Duodenal mucosa (tissue), 2 donors: ENCODE results near the gene REXO4.

Experiments used
- H3K27ac ChIP-seq: one replicate; pipeline ENCODE4 v1.7.0; 2013; ENCODE audit warnings: low read depth, low read length
- H3K27me3 ChIP-seq, 2 donors: one replicate each; pipeline ENCODE4 v1.7.0; 2013; ENCODE audit warnings: low read length in 2 of 2, control low read depth in 1 of 2; ENCODE audit not compliant: insufficient read depth in 2 of 2, control insufficient read depth in 1 of 2
- H3K36me3 ChIP-seq, 2 donors: one replicate each; pipeline ENCODE4 v1.7.0; 2013; ENCODE audit warnings: low read length in 2 of 2, control low read depth in 1 of 2; ENCODE audit not compliant: insufficient read depth in 2 of 2, control insufficient read depth in 1 of 2
- H3K4me1 ChIP-seq, 2 donors: one replicate each; pipeline ENCODE4 v1.7.0; 2013; ENCODE audit warnings: low read length in 2 of 2, control low read depth in 1 of 2; ENCODE audit not compliant: insufficient read depth in 2 of 2, control insufficient read depth in 1 of 2
- H3K4me3 ChIP-seq, 2 donors: one replicate each; pipeline ENCODE4 v1.7.0; 2013; ENCODE audit warnings: low read length in 2 of 2, low read depth in 1 of 2
- H3K9ac ChIP-seq, 2 donors: one replicate each; pipeline ENCODE4 v1.7.0; 2013; ENCODE audit warnings: low read length in 2 of 2, low read depth in 1 of 2
- H3K9me3 ChIP-seq, 2 donors: one replicate each; pipeline ENCODE4 v1.7.0; 2013; ENCODE audit warnings: low read length in 2 of 2, control low read depth in 1 of 2; ENCODE audit not compliant: control insufficient read depth in 1 of 2

Gene REXO4

DNA sequence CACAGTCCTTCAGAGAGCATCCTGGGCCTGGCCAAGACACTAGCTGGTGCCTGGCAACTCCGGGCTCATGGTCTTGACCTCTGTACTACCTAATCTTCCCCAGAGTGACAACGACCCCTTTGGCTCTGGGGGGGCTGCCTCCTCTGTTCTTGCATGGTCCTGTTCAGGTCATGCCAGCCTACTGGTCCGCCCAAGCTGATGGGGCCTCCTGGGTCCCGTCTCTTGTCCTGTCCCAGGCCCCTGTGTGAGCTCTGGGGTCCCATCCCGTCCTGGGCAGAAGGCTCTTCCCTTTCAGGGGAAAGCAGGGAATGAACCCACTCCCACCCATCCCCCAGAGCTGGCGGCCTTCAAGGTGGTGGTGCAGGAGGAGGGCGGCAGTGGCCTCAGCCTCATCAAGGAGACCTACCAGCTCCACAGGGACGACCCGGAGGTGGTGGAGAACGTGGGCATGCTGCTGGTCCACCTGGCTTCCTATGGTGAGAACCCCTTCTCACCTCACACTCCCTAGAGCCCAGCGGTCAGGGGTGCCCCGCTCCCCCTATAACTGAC, 13.3 kb downstream of the REXO4 start:
- no peaks in the 10 kb centered on the region for H3K27me3 ChIP-seq
- H3K9me3 ChIP-seq: no peaks in the 10 kb centered on the region
- H3K9ac ChIP-seq: no peak overlapping the region
- H3K4me3 ChIP-seq: no peak overlapping the region
- H3K27ac ChIP-seq: no peak overlapping the region
- H3K4me1 ChIP-seq: peaks cover 0 to 4% of the 10 kb centered on the region in 2 donors
- peaks cover 11 to 53% of the 10 kb centered on the region in 2 donors for H3K36me3 ChIP-seq

GRCh38 chr9:133403766-133404453, 13.9 kb downstream of the REXO4 start:
- H3K36me3 ChIP-seq: peaks cover 11 to 52% of the 10 kb centered on the region in 2 donors
- H3K27me3 ChIP-seq: no peaks in the 10 kb centered on the region
- no peaks in the 10 kb centered on the region for H3K9me3 ChIP-seq
- H3K4me1 ChIP-seq: peaks cover 0 to 4% of the 10 kb centered on the region in 2 donors
- no peak overlapping the region for H3K4me3 ChIP-seq
- no peak overlapping the region for H3K27ac ChIP-seq
- no peak overlapping the region for H3K9ac ChIP-seq

DNA sequence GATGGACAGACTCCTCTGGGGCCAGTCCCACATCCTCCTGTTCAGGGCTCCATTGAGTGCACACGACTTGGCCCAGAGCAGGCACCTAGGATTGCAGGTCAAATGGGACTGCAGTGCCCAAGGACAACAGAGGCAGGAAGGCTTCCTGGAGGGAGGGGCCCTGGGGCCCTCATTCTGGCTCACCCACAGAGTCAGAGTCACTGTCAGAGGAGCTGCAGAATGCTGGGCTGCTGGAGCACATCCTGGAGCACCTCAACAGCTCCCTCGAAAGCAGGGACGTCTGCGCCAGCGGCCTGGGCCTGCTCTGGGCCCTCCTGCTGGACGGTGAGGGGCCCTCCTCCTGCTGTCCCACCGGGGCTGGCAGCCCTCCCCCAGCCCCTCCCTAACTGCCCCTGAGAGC, 15.1 kb downstream of the REXO4 start:
- peaks cover 11 to 43% of the 10 kb centered on the region in 2 donors for H3K36me3 ChIP-seq
- H3K9me3 ChIP-seq: no peaks in the 10 kb centered on the region
- H3K4me1 ChIP-seq: peaks cover 0 to 4% of the 10 kb centered on the region in 2 donors
- H3K4me3 ChIP-seq: no peak overlapping the region
- no peak overlapping the region for H3K27ac ChIP-seq
- H3K27me3 ChIP-seq: peaks cover 1 to 5% of the 10 kb centered on the region in 2 donors
- no peak overlapping the region for H3K9ac ChIP-seq

DNA sequence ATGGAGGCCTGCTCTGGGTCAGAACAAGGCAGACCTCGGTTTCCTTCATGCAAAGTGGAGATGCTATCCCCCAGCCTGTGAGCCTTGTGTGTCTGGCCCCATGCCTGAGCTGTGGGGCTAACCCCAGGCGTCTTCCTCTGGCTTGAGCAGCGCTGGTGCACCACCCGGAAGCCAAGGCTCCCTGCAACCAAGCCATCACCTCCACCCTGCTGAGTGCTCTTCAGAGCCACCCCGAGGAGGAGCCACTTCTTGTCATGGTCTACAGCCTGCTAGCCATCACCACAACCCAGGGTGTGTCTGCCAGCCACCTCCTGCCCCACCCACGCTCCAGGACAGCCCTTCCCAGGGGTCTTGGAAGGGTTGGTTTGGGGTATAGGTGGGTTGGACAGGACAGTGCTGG, 16.2 kb downstream of the REXO4 start:
- Histone ChIP-seq H3K4me1 (peaks cover 0 to 2% of the 10 kb centered on the region in 2 donors), H3K27ac (no peak overlapping the region), H3K36me3 (peaks cover 11 to 33% of the 10 kb centered on the region in 2 donors), H3K9me3 (no peaks in the 10 kb centered on the region), H3K4me3 (no peak overlapping the region), H3K27me3 (peaks cover 12 to 16% of the 10 kb centered on the region in 2 donors), H3K9ac (no peak overlapping the region)

DNA sequence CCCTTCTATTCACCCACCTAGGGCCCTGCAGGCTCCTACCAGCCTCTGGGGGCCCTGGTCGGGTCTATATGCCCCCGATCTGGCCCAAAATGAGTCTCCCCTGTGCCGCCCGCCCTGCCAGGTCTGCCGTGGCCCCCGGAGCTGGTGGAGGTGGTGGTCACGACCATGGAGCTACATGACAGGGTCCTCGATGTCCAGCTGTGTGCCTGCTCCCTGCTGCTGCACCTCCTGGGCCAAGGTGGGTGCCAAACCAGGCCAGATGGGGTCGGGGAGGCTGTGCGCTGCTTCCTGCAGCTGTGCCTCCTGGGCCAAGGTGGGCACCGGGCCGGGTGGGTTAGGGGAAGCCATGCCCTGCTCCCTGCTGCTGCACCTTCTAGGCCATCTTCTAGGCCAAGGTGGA, 17.5 kb downstream of the REXO4 start:
- Histone ChIP-seq H3K4me3 (no peak overlapping the region), H3K9ac (no peak overlapping the region), H3K36me3 (peaks cover 7 to 20% of the 10 kb centered on the region in 2 donors), H3K4me1 (no peaks in the 10 kb centered on the region), H3K9me3 (no peaks in the 10 kb centered on the region), H3K27me3 (peaks cover 12 to 17% of the 10 kb centered on the region in 2 donors), H3K27ac (no peak overlapping the region)

DNA sequence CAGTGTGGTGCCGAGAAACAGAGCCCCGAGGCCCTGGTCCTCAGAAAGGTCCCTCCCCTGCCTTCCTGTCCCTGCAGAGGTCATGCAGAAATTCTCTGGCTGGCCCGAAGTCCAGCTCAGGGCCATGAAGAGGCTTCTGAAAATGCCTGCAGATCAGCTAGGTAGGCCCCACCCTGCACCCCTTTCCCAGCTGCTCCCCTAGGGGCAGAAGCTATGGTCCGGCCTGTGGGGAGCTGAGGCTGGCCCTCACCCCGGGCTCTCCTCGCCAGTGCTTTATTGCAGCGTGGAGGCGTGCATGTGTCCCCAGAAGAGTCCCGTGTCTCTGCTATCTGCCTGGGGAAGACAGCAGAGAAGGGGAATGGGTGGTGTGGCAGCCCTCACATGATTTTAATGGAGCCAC, 19.9 kb downstream of the REXO4 start:
- Histone ChIP-seq H3K9ac (no peak overlapping the region), H3K27ac (no peak overlapping the region), H3K4me1 (no peaks in the 10 kb centered on the region), H3K27me3 (peaks cover 17 to 18% of the 10 kb centered on the region in 2 donors), H3K4me3 (no peak overlapping the region), H3K36me3 (peaks cover 0 to 10% of the 10 kb centered on the region in 2 donors), H3K9me3 (no peaks in the 10 kb centered on the region)

DNA sequence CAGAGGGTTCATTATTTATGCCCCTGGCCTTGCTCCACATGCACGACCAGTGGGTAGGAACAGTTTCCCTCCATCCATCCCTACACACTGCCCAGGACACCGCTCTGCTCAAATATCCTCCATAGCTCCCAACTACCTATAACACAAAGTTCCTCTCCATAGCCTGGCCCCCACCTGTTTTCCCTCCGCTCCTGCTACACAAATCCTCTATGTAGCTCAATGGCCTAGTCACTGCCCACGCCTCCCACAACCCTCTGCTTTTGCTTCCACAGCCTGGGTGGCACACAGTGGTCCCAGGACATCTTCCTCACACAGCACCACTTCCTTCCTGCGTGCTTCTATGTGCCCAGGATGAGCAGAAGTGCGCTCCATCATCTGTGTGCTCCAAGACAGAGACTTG, 20.4 kb downstream of the REXO4 start:
- Histone ChIP-seq H3K9ac (no peak overlapping the region), H3K9me3 (no peaks in the 10 kb centered on the region), H3K4me1 (no peaks in the 10 kb centered on the region), H3K27ac (no peak overlapping the region), H3K27me3 (peaks cover 17 to 18% of the 10 kb centered on the region in 2 donors), H3K36me3 (peaks cover 0 to 8% of the 10 kb centered on the region in 2 donors), H3K4me3 (no peak overlapping the region)

DNA sequence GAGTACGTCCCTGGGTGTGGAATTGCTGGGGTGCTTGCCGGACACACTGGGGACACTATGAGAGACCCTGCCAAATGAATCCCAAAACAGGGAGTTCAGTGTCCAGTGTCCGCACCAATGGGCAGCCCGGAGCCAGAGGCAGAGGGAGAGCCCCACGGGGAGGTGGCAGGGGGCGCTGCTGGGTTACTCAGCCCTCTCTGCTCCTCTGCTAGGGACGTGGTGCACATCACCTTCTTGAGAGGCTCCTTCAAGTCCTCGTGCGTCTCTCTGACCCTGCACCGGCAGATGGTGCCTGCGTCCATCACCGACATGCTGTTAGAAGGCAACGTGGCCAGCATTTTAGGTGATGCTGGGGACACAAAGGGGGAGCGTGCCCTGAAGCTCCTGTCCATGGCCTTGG, 20.9 kb downstream of the REXO4 start:
- no peak overlapping the region for H3K9ac ChIP-seq
- no peak overlapping the region for H3K27ac ChIP-seq

GRCh38 chr9:133394687-133395271, 23.0 kb downstream of the REXO4 start:
- Histone ChIP-seq H3K9me3 (no peaks in the 10 kb centered on the region), H3K4me3 (no peak overlapping the region), H3K27me3 (peaks cover 17 to 18% of the 10 kb centered on the region in 2 donors), H3K4me1 (no peaks in the 10 kb centered on the region), H3K9ac (no peak overlapping the region), H3K36me3 (no peaks in the 10 kb centered on the region), H3K27ac (no peak overlapping the region)

More for the DNA sequence above, 20.9 kb downstream of the REXO4 start:
- Histone ChIP-seq H3K27me3 (peaks cover 17 to 18% of the 10 kb centered on the region in 2 donors), H3K9me3 (no peaks in the 10 kb centered on the region), H3K4me3 (no peak overlapping the region), H3K4me1 (no peaks in the 10 kb centered on the region), H3K36me3 (peaks cover 0 to 5% of the 10 kb centered on the region in 2 donors)

DNA sequence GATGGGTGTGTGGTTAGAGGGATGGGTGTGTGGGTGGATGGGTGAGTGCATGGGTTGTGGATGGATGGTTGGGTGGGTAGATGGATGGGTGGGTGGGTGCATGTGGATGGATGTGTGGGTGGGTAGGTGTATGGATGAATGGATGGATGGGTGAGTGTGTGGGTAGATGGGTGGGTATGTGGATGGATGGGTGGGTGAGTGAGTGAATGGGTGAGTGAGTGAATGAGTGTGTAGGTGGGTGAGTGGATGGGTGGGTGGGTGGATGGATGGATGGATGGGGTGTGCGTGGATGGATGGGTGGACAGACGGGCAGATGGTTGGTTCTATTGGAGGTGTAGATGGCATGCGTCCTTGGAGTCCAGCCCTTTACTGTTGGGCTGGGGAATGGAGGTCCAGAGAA, 24.4 kb downstream of the REXO4 start:
- no peaks in the 10 kb centered on the region for H3K9me3 ChIP-seq
- peaks cover 17 to 18% of the 10 kb centered on the region in 2 donors for H3K27me3 ChIP-seq
- H3K4me3 ChIP-seq: no peak overlapping the region
- H3K9ac ChIP-seq: no peak overlapping the region
- no peaks in the 10 kb centered on the region for H3K4me1 ChIP-seq
- no peak overlapping the region for H3K27ac ChIP-seq
- no peaks in the 10 kb centered on the region for H3K36me3 ChIP-seq
